PC-9 (cell line): ENCODE measurements around the gene RYR2. TPM values are rescaled to one million over a fixed set of nuclear protein-coding genes. Genes with fewer than 3 reads are reported as not detected.

Source experiments
- BruUV-seq: library from RNA; stranded (reverse); fragments of 400-500 nt; replicated peaks from 2 replicates; lab custom pipeline; 2021; lab: Mats Ljungman, UMichigan
- CTCF ChIA-PET: fragments of 300-600 bp; sonication (Branson Sonifier 250); formaldehyde crosslinking; loops from one replicate; lab custom pipeline; 2022; ENCODE audit warnings: antibody characterized with exemption; lab: Charles Lee
- POLR2A ChIA-PET: fragments of 300-600 bp; sonication (Branson Sonifier 250); formaldehyde crosslinking; loops from one replicate; lab custom pipeline; 2022; ENCODE audit warnings: antibody characterized with exemption; ENCODE audit not compliant: unreplicated experiment; lab: Charles Lee
- DNase-seq, 2 experiments: peaks; one replicate each; pipeline versions ENCODE4 v3.0.0 to v3.0.0-alpha.2; 2015 to 2022; ENCODE audit warnings: mixed read lengths in 1 of 2
- H2AFZ ChIP-seq: fragments of 200-600 bp; sonication (generic); 2 replicates; pipeline ENCODE4 v1.8.1; 2017; ENCODE audit warnings: antibody characterized with exemption
- H3F3A ChIP-seq: fragments of 200-600 bp; sonication (generic); 2 replicates; pipeline ENCODE4 v1.8.1; 2017; ENCODE audit warnings: antibody characterized with exemption, mild to moderate bottlenecking, low read depth; ENCODE audit not compliant: insufficient read depth
- H3K27ac ChIP-seq: fragments of 200-600 bp; sonication (generic); 2 replicates; pipeline ENCODE4 v1.6.1; 2016; ENCODE audit warnings: mixed run types
- H3K27me3 ChIP-seq: fragments of 200-600 bp; sonication (generic); 2 replicates; pipeline ENCODE4 v1.6.1; 2016; ENCODE audit warnings: low read depth, mixed run types; ENCODE audit not compliant: insufficient read depth
- H3K36me3 ChIP-seq: fragments of 200-600 bp; sonication (generic); 2 replicates; pipeline ENCODE4 v1.6.1; 2016; ENCODE audit warnings: low read depth, mixed run types
- H3K4me1 ChIP-seq: fragments of 200-600 bp; sonication (generic); replicated peaks from 2 replicates; pipeline ENCODE4 v1.6.1; 2016; ENCODE audit warnings: mixed run types; ENCODE audit not compliant: insufficient read depth
- H3K4me2 ChIP-seq: fragments of 200-600 bp; sonication (generic); 2 replicates; pipeline ENCODE4 v1.6.1; 2017; ENCODE audit warnings: mixed run types
- H3K4me3 ChIP-seq: fragments of 200-600 bp; sonication (generic); 2 replicates; pipeline ENCODE4 v1.6.1; 2016; ENCODE audit warnings: mixed run types
- H3K79me2 ChIP-seq: fragments of 200-600 bp; sonication (generic); 2 replicates; pipeline ENCODE4 v1.6.1; 2017; ENCODE audit warnings: low read depth, mixed run types
- H3K9me2 ChIP-seq: fragments of 200-600 bp; sonication (generic); 2 replicates; pipeline ENCODE4 v1.8.1; 2017; ENCODE audit warnings: mild to moderate bottlenecking; ENCODE audit not compliant: insufficient read depth
- H3K9me3 ChIP-seq: fragments of 200-600 bp; sonication (generic); 2 replicates; pipeline ENCODE4 v1.8.1; 2016; ENCODE audit warnings: low read depth; ENCODE audit not compliant: insufficient read depth
- H4K20me1 ChIP-seq: fragments of 200-600 bp; sonication (generic); 2 replicates; pipeline ENCODE4 v1.8.1; 2017; ENCODE audit not compliant: insufficient read depth
- CTCF ChIP-seq: fragments of 200-600 bp; sonication (generic); conservative IDR thresholded peaks from 2 replicates; pipeline ENCODE4 v1.6.1; 2017; ENCODE audit warnings: mixed run types, antibody characterized with exemption, mild to moderate bottlenecking, moderate library complexity
- EZH2 ChIP-seq: fragments of 200-600 bp; sonication (generic); IDR thresholded peaks from 2 replicates; pipeline ENCODE4 v1.8.0; 2017; ENCODE audit warnings: antibody characterized with exemption, low read depth
- intact Hi-C: fragments of 100-400 bp; cut with micrococcal nuclease; formaldehyde crosslinking; loops from one replicate; pipeline ENCODE4 v1.10.0; 2022; ENCODE audit not compliant: unreplicated experiment
- total RNA-seq: library from RNA; stranded (reverse); gene quantifications from 2 replicates; pipeline ENCODE4 v1.2.3, GENCODE V29; 2021

The RYR2 gene
- total RNA-seq, 1 experiment from 2014 or later = not detected

- Histone ChIP-seq H3K9me2 (no peaks in the 10 kb centered on the region), H3K79me2 (no peaks in the 10 kb centered on the region), H3K36me3 (no peaks in the 10 kb centered on the region), H3K4me2 (no peak overlapping the region), H3K27me3 (peaks cover 32% of the 10 kb centered on the region), H3K4me3 (no peak overlapping the region), H3K4me1 (no peaks in the 10 kb centered on the region), H2AFZ (no peak overlapping the region), H3K9me3 (no peaks in the 10 kb centered on the region), H3K27ac (no peak overlapping the region), H4K20me1 (no peaks in the 10 kb centered on the region), H3F3A (no peaks in the 10 kb centered on the region)
- DNase-seq = no peak
- BruUV-seq = no TSS peak
- intact Hi-C loops = no loop called here
- ChIA-PET CTCF (no interaction called here), POLR2A (interaction anchor here (0.5 kb wide), 1 partner anchor 291 kb away, joined by 6 read pairs; no protein-coding TSS in a partner anchor)
- no peak for TF ChIP-seq CTCF
- no peak for TF ChIP-seq EZH2
Measured at GRCh38 chr1:237204841-237205240, 162.9 kb downstream of the RYR2 start.

GRCh38 chr1:237205400-237206064 is 163.5 kb downstream of the RYR2 start:
- intact Hi-C loops = no loop called here
- H3K36me3 ChIP-seq = no peaks in the 10 kb centered on the region
- CTCF ChIA-PET = no interaction called here
- peaks cover 32% of the 10 kb centered on the region for H3K27me3 ChIP-seq
- no peaks in the 10 kb centered on the region for H3K9me3 ChIP-seq
- no peaks in the 10 kb centered on the region for H3K4me1 ChIP-seq
- H3K4me2 ChIP-seq = no peak overlapping the region
- no peaks in the 10 kb centered on the region for H3F3A ChIP-seq
- H3K9me2 ChIP-seq = no peaks in the 10 kb centered on the region
- DNase-seq = no peak
- H3K27ac ChIP-seq = no peak overlapping the region
- TF ChIP-seq CTCF (no peak), EZH2 (no peak)
- H3K79me2 ChIP-seq = no peaks in the 10 kb centered on the region
- BruUV-seq = no TSS peak
- H4K20me1 ChIP-seq = no peaks in the 10 kb centered on the region
- no peak overlapping the region for H3K4me3 ChIP-seq
- no peak overlapping the region for H2AFZ ChIP-seq
- POLR2A ChIA-PET = no interaction called here

GRCh38 chr1:237206065-237206414 is 164.1 kb downstream of the RYR2 start:
- no peak overlapping the region for H2AFZ ChIP-seq
- H3K79me2 ChIP-seq = no peaks in the 10 kb centered on the region
- H3K9me2 ChIP-seq = no peaks in the 10 kb centered on the region
- H4K20me1 ChIP-seq = no peaks in the 10 kb centered on the region
- TF ChIP-seq EZH2 (no peak), CTCF (no peak)
- BruUV-seq = no TSS peak
- H3K4me3 ChIP-seq = no peak overlapping the region
- H3K9me3 ChIP-seq = no peaks in the 10 kb centered on the region
- ChIA-PET CTCF (no interaction called here), POLR2A (no interaction called here)
- no peaks in the 10 kb centered on the region for H3K36me3 ChIP-seq
- H3F3A ChIP-seq = no peaks in the 10 kb centered on the region
- no peak for DNase-seq
- no peak overlapping the region for H3K27ac ChIP-seq
- peaks cover 32% of the 10 kb centered on the region for H3K27me3 ChIP-seq
- H3K4me2 ChIP-seq = no peak overlapping the region
- intact Hi-C loops = no loop called here
- H3K4me1 ChIP-seq = no peaks in the 10 kb centered on the region
